Measurements from ENCODE around the gene RNF11.

Gene RNF11

GRCh38 chr1:51297401-51298321 lies 61.6 kb downstream of the RNF11 start:
- no peak for DNase-seq

- no peak for DNase-seq
Measured at GRCh38 chr1:51298322-51298705, 62.2 kb downstream of the RNF11 start.

- DNase-seq: no peak
Measured at GRCh38 chr1:51299185-51299885, 63.3 kb downstream of the RNF11 start.

GRCh38 chr1:51299981-51300670 lies 64.1 kb downstream of the RNF11 start:
- DNase-seq: no peak

- no peak for DNase-seq
Measured at GRCh38 chr1:51301152-51301843, 65.2 kb downstream of the RNF11 start.

GRCh38 chr1:51301844-51302162 lies 65.7 kb downstream of the RNF11 start:
- DNase-seq: peak; percentile 55

GRCh38 chr1:51302270-51302669 lies 66.2 kb downstream of the RNF11 start:
- DNase-seq: no peak

GRCh38 chr1:51302746-51303145 lies 66.7 kb downstream of the RNF11 start:
- DNase-seq: no peak

GRCh38 chr1:51303315-51303714 lies 67.2 kb downstream of the RNF11 start:
- no peak for DNase-seq

GRCh38 chr1:51303751-51304251 lies 67.7 kb downstream of the RNF11 start:
- DNase-seq: no peak

GRCh38 chr1:51304360-51304759 lies 68.3 kb downstream of the RNF11 start:
- no peak for DNase-seq

GRCh38 chr1:51305371-51305823 lies 69.3 kb downstream of the RNF11 start:
- no peak for DNase-seq

GRCh38 chr1:51306950-51307349 lies 70.9 kb downstream of the RNF11 start:
- no peak for DNase-seq

- DNase-seq: no peak
Measured at GRCh38 chr1:51308636-51309035, 72.6 kb downstream of the RNF11 start.

- DNase-seq: no peak
Measured at GRCh38 chr1:51309291-51309690, 73.2 kb downstream of the RNF11 start.

- no peak for DNase-seq
Measured at GRCh38 chr1:51310871-51311613, 75.0 kb downstream of the RNF11 start.

- DNase-seq: no peak
Measured at GRCh38 chr1:51311826-51312225, 75.8 kb downstream of the RNF11 start.

- DNase-seq: no peak
Measured at GRCh38 chr1:51312718-51313117, 76.6 kb downstream of the RNF11 start.

- DNase-seq: no peak
Measured at GRCh38 chr1:51313268-51313852, 77.3 kb downstream of the RNF11 start.

- peak; percentile 34 for DNase-seq
Measured at GRCh38 chr1:51313961-51314777, 78.1 kb downstream of the RNF11 start.

- no peak for DNase-seq
Measured at GRCh38 chr1:51314974-51315373, 78.9 kb downstream of the RNF11 start.

Data from DMS 273 treated with DMSO at 0.1 percent for 48 hours (cell line).